Neutrophil (primary cell): ENCODE measurements around the gene RAD51B.

ENCODE experiments used
- H3K27ac ChIP-seq: fragments of 200-600 bp; sonication (generic); 2 replicates; pipeline ENCODE4 v1.5.1; 2016; ENCODE audit warnings: mild to moderate bottlenecking, moderate library complexity
- H3K27me3 ChIP-seq: fragments of 200-600 bp; sonication (generic); 2 replicates; pipeline ENCODE4 v1.6.0; 2016; ENCODE audit warnings: mild to moderate bottlenecking
- H3K36me3 ChIP-seq: fragments of 200-600 bp; sonication (generic); 2 replicates; pipeline ENCODE4 v1.5.1; 2017
- H3K4me1 ChIP-seq, 2 experiments: fragments of 200-600 bp in 1 of 2; sonication (generic) in 1 of 2; 1 replicate in 1 of 2; 2 replicates in 1 of 2; pipeline versions ENCODE4 v1.5.1 to v1.6.1; 2013 to 2016; ENCODE audit warnings: low read depth in 1 of 2, low read length in 1 of 2, mild to moderate bottlenecking in 1 of 2, moderate library complexity in 1 of 2; ENCODE audit not compliant: control insufficient read depth in 1 of 2, insufficient read depth in 1 of 2
- H3K4me3 ChIP-seq, 2 experiments: fragments of 200-600 bp in 1 of 2; sonication (generic) in 1 of 2; 1 replicate in 1 of 2; 2 replicates in 1 of 2; pipeline ENCODE4 v1.5.1; 2013 to 2016; ENCODE audit warnings: low read depth in 1 of 2, low read length in 1 of 2, mild to moderate bottlenecking in 1 of 2, moderate library complexity in 1 of 2
- H3K9me3 ChIP-seq: fragments of 200-600 bp; sonication (generic); 2 replicates; pipeline ENCODE4 v1.5.1; 2016
- CTCF ChIP-seq: fragments of 200-600 bp; sonication (generic); IDR thresholded peaks from 2 replicates; pipeline ENCODE4 v1.5.1; 2016; ENCODE audit warnings: antibody characterized with exemption

RAD51B gene

DNA sequence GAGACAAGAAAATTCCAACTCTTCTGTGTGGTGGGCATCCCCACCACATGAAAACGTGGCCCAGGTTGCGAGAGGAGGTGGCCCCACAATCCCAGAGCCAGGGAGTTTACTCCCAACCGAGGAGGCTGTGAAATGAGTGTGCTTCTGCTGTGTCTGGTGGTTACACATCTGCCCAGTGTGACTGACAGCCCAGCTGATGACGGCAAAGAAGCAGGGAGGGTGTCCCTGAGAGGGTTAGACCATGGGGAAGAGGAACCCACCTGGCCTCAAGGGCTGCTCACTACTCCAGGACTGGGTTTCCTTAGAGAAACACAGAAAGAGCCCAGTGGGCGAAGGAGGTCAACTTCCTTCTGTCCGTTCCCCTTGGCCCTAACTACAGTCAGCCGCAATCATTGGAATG is 948.7 kb downstream of the RAD51B start:
- TF ChIP-seq CTCF = no peak
- H3K27me3 ChIP-seq = peaks cover 78% of the 10 kb centered on the region
- H3K27ac ChIP-seq = no peak overlapping the region
- no peaks in the 10 kb centered on the region for H3K36me3 ChIP-seq
- H3K9me3 ChIP-seq = no peaks in the 10 kb centered on the region
- H3K4me1 ChIP-seq = peaks cover 10 to 15% of the 10 kb centered on the region in 2 experiments
- H3K4me3 ChIP-seq = no peak overlapping the region

DNA sequence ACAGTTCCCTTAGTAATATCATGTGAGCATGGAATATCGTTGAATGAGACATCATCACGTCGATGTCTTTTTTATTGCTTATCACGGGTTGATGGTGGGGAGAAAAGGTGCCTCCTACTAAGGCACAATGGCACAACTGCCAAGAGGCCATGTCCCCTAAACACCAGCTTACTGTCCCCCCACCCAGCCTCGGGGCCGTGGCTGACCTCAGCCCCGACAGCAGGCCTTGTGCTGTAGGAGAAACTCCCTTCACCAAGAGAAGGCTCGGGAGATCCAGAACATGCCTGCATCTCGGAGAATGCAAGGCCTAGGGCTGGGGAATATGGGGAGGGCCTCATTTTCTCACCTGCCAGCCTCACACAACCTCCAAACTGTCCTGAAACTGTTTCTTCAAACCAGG is 950.5 kb downstream of the RAD51B start:
- Histone ChIP-seq H3K9me3 (no peaks in the 10 kb centered on the region), H3K4me1 (peaks cover 10 to 15% of the 10 kb centered on the region in 2 experiments), H3K27ac (no peak overlapping the region), H3K4me3 (no peak overlapping the region), H3K27me3 (peaks cover 63% of the 10 kb centered on the region), H3K36me3 (no peaks in the 10 kb centered on the region)
- TF ChIP-seq CTCF = no peak

- H3K4me1 ChIP-seq = peaks cover 10 to 15% of the 10 kb centered on the region in 2 experiments
- H3K27me3 ChIP-seq = peaks cover 57% of the 10 kb centered on the region
- TF ChIP-seq CTCF = no peak
- no peaks in the 10 kb centered on the region for H3K9me3 ChIP-seq
- H3K4me3 ChIP-seq = no peak overlapping the region
- no peaks in the 10 kb centered on the region for H3K36me3 ChIP-seq
- peak overlapping the region; percentile 63 for H3K27ac ChIP-seq
Observed at GRCh38 chr14:68770553-68771286, 951.1 kb downstream of the RAD51B start.

DNA sequence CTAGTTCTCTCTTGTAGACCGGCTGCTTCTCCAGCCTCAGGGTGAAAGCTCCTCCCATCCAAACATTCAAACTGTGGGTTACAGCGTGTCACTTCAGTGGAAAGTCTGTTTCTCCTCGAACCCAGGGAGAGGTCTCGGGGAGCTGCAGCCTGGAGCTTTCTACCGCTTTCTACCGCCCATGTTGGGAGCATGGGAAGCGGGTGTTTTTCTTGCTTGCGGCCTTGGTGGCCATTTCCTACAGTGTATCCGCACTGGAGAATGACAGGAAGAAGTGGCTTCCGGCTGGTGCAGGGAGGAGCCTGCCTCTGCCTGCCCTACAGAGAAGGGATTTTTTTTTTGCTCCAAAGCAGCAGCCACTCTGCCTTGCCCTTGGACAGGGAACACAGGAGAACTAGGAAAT is 952.1 kb downstream of the RAD51B start:
- Histone ChIP-seq H3K4me1 (peaks cover 10 to 15% of the 10 kb centered on the region in 2 experiments), H3K9me3 (no peaks in the 10 kb centered on the region), H3K27ac (peak overlapping the region; percentile 63), H3K36me3 (no peaks in the 10 kb centered on the region), H3K27me3 (peaks cover 50% of the 10 kb centered on the region), H3K4me3 (peak overlapping the region in 1 of 2 experiments; percentile 29)
- TF ChIP-seq CTCF = no peak

DNA sequence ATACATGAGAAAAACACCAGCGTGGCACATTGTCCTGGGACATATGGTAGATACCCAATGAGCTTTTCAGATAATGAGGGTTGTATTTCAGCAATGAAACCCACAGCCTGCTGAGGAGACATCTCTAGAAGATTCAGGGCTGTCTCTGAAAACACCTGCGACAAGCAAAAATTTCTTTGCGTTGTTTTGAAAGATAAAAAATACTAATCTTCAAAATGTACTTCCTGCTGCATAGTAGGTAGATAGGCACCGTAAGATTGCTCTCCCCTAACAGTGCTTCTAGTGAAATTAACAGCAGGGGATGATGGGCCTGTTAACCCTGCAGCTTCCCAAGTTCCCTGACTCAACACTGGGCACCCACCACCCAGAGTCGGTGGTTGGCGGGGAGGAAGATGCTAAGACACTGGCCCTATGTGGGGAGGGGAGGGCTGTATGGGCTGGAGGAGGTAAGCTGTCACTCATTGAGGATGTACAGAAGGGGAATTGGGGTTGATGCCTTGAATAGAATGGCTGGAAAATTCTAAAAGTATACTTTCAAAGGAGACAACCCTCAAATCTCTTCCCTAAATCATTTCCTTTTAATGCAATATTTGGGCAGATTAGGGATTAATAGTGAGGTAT is 953.3 kb downstream of the RAD51B start:
- TF ChIP-seq CTCF = no peak
- H3K27ac ChIP-seq = no peak overlapping the region
- peaks cover 11 to 15% of the 10 kb centered on the region in 2 experiments for H3K4me1 ChIP-seq
- H3K27me3 ChIP-seq = peaks cover 39% of the 10 kb centered on the region
- H3K36me3 ChIP-seq = no peaks in the 10 kb centered on the region
- H3K4me3 ChIP-seq = no peak overlapping the region
- no peaks in the 10 kb centered on the region for H3K9me3 ChIP-seq
